Smooth muscle cell (in vitro differentiated cells): ENCODE data around the gene CPT1C. TPM values are rescaled to one million over a fixed set of nuclear protein-coding genes. Genes with fewer than 3 reads are reported as not detected.

Experiments used
- DNase-seq: peaks from one replicate; lab custom pipeline; 2025; ENCODE audit not compliant: unreplicated experiment; lab: John Stamatoyannopoulos, UW
- H2AFZ ChIP-seq: fragments of 200-600 bp; sonication (generic); 2 replicates; pipeline ENCODE4 v1.6.0; 2016; ENCODE audit warnings: antibody characterized with exemption, low read depth, mild to moderate bottlenecking
- H3F3A ChIP-seq: fragments of 200-600 bp; sonication (generic); 2 replicates; pipeline ENCODE4 v1.6.0; 2017; ENCODE audit warnings: antibody characterized with exemption, low read depth
- H3K27ac ChIP-seq: fragments of 200-600 bp; sonication (generic); 2 replicates; pipeline ENCODE4 v1.5.1; 2016; ENCODE audit warnings: low read depth, mild to moderate bottlenecking
- H3K27me3 ChIP-seq: fragments of 200-600 bp; sonication (generic); 2 replicates; pipeline ENCODE4 v1.6.1; 2016; ENCODE audit warnings: low read depth, mild to moderate bottlenecking
- H3K36me3 ChIP-seq: fragments of 200-600 bp; sonication (generic); 2 replicates; pipeline ENCODE4 v1.5.1; 2016; ENCODE audit warnings: low read depth
- H3K4me1 ChIP-seq: fragments of 200-600 bp; sonication (generic); 2 replicates; pipeline ENCODE4 v1.5.1; 2016; ENCODE audit warnings: low read depth
- H3K4me2 ChIP-seq: fragments of 200-600 bp; sonication (generic); 2 replicates; pipeline ENCODE4 v1.6.0; 2016; ENCODE audit warnings: mild to moderate bottlenecking
- H3K4me3 ChIP-seq: fragments of 200-600 bp; sonication (generic); 2 replicates; pipeline ENCODE4 v1.5.1; 2016; ENCODE audit warnings: mild to moderate bottlenecking
- H3K79me2 ChIP-seq: fragments of 200-600 bp; sonication (generic); 2 replicates; pipeline ENCODE4 v1.6.0; 2016; ENCODE audit warnings: low read depth, mild to moderate bottlenecking
- H3K9ac ChIP-seq: fragments of 200-600 bp; sonication (generic); 2 replicates; pipeline ENCODE4 v1.6.0; 2016; ENCODE audit warnings: low read depth
- H3K9me3 ChIP-seq: fragments of 200-600 bp; sonication (generic); replicated peaks from 2 replicates; pipeline ENCODE4 v1.5.1; 2016; ENCODE audit warnings: low read depth
- H4K20me1 ChIP-seq: fragments of 200-600 bp; sonication (generic); 2 replicates; pipeline ENCODE4 v1.6.0; 2016; ENCODE audit warnings: low read depth
- CTCF ChIP-seq: fragments of 200-600 bp; sonication (generic); IDR thresholded peaks from 2 replicates; pipeline ENCODE4 v1.5.1; 2017; ENCODE audit warnings: borderline replicate concordance, mild to moderate bottlenecking, antibody characterized with exemption; ENCODE audit not compliant: insufficient read depth, poor library complexity, severe bottlenecking
- WGBS: methylation state at CpG from one replicate; pipeline ENCODE4 v1.1.7; 2016; ENCODE audit warnings: low lambda C conversion rate; 5-methylcytosine and 5-hydroxymethylcytosine counted together
- polyA plus RNA-seq: library from polyadenylated mRNA; unstranded; fragments of >200 nt; fragmentation: Nextera tagmentation; extraction: Ambion mirVana; gene quantifications from 2 replicates; pipeline ENCODE4 v1.2.1, GENCODE V29; 2016
- total RNA-seq: library from RNA; depleted of rRNA; stranded (reverse); fragments of >200 nt; gene quantifications from 2 replicates; pipeline ENCODE4 v1.2.3, GENCODE V29; 2014

Gene CPT1C
- total and polyA plus RNA-seq, 2 experiments from 2014 or later = 19.7 to 20.0 TPM

GRCh38 chr19:49739933-49740332 lies 49.0 kb downstream of the CPT1C start:
- Histone ChIP-seq H3F3A (no peaks in the 10 kb centered on the region), H3K9ac (no peak overlapping the region), H3K4me2 (no peak overlapping the region), H2AFZ (no peak overlapping the region), H4K20me1 (no peaks in the 10 kb centered on the region), H3K79me2 (no peaks in the 10 kb centered on the region), H3K27ac (no peak overlapping the region), H3K4me1 (no peaks in the 10 kb centered on the region), H3K36me3 (no peaks in the 10 kb centered on the region), H3K27me3 (no peaks in the 10 kb centered on the region), H3K9me3 (no peaks in the 10 kb centered on the region), H3K4me3 (no peak overlapping the region)
- TF ChIP-seq CTCF = no peak
- WGBS = 98% methylated on average over 10 of the region's 10 CpGs
- DNase-seq = no peak

- H4K20me1 ChIP-seq = no peaks in the 10 kb centered on the region
- no peak overlapping the region for H3K4me3 ChIP-seq
- no peaks in the 10 kb centered on the region for H3K27me3 ChIP-seq
- H2AFZ ChIP-seq = no peak overlapping the region
- H3K79me2 ChIP-seq = no peaks in the 10 kb centered on the region
- no peaks in the 10 kb centered on the region for H3K36me3 ChIP-seq
- H3K9me3 ChIP-seq = no peaks in the 10 kb centered on the region
- no peak overlapping the region for H3K4me2 ChIP-seq
- no peak for TF ChIP-seq CTCF
- no peaks in the 10 kb centered on the region for H3K4me1 ChIP-seq
- no peaks in the 10 kb centered on the region for H3F3A ChIP-seq
- 95% methylated on average over 9 of the region's 9 CpGs for WGBS
- H3K9ac ChIP-seq = no peak overlapping the region
- DNase-seq = no peak
- H3K27ac ChIP-seq = no peak overlapping the region
Measured at GRCh38 chr19:49741210-49741844, 50.4 kb downstream of the CPT1C start.

GRCh38 chr19:49744946-49745381 lies 54.0 kb downstream of the CPT1C start:
- no peaks in the 10 kb centered on the region for H3K27me3 ChIP-seq
- H3K4me2 ChIP-seq = no peak overlapping the region
- 99% methylated on average over 23 of the region's 23 CpGs for WGBS
- DNase-seq = no peak
- H3K9ac ChIP-seq = no peak overlapping the region
- H3K36me3 ChIP-seq = no peaks in the 10 kb centered on the region
- TF ChIP-seq CTCF = no peak
- no peaks in the 10 kb centered on the region for H3K79me2 ChIP-seq
- H4K20me1 ChIP-seq = no peaks in the 10 kb centered on the region
- no peaks in the 10 kb centered on the region for H3F3A ChIP-seq
- no peak overlapping the region for H3K27ac ChIP-seq
- H3K4me1 ChIP-seq = no peaks in the 10 kb centered on the region
- no peaks in the 10 kb centered on the region for H3K9me3 ChIP-seq
- no peak overlapping the region for H2AFZ ChIP-seq
- no peak overlapping the region for H3K4me3 ChIP-seq
